K562 (cell line): ENCODE results near the gene THBS2. TPM values are rescaled to one million over a fixed set of nuclear protein-coding genes. Genes with fewer than 3 reads are reported as not detected.

Experiments used
- ATAC-seq: fragments of 200-7000 bp; cut with Tn5 transposase; 3 replicates; pipeline ENCODE4 v1.9.1; 2020; ENCODE audit warnings: moderate library complexity
- BruUV-seq: library from RNA; stranded (reverse); fragments of 400-500 nt; replicated peaks from 2 replicates; lab custom pipeline; 2021; lab: Mats Ljungman, UMichigan
- CTCF ChIA-PET: fragments of 300-600 bp; formaldehyde crosslinking; extraction: SDS; loops from one replicate; lab custom pipeline; 2021; ENCODE audit warnings: low intra/inter-chr PET ratio; lab: Yijun Ruan, JAX
- POLR2A ChIA-PET: fragments of 300-600, 350-650 bp; sonication (Branson Sonifier 250); formaldehyde crosslinking; extraction: SDS; loops from one replicate; lab custom pipeline; 2021; ENCODE audit warnings: antibody characterized with exemption, inconsistent platforms; lab: Yijun Ruan, JAX
- DNase-seq, 4 experiments: peaks; one replicate each; pipeline versions ENCODE4 v3.0.0 to v3.0.0-alpha.2; 2011 to 2018; ENCODE audit warnings: low spot score in 3 of 4, mixed read lengths in 3 of 4; ENCODE audit errors: extremely low read depth in 1 of 4
- FAIRE-seq: peaks from 2 replicates; lab custom pipeline; 2011; peaks lifted over from hg19 to GRCh38; lab: Jason Lieb, UNC
- H2AFZ ChIP-seq: 2 replicates; pipeline ENCODE4 v1.6.0; 2011; ENCODE audit warnings: low read depth, low read length, control low read depth, inconsistent platforms
- H3K27ac ChIP-seq: fragments of 200-600 bp; 3 replicates; pipeline ENCODE4 v1.8.0; 2011; ENCODE audit warnings: low read depth, mild to moderate bottlenecking, control low read depth, inconsistent platforms, low read length, moderate library complexity, mixed read lengths; ENCODE audit errors: extremely low read depth
- H3K27me3 ChIP-seq, 2 experiments: fragments of 300-600 bp in 1 of 2; 2 replicates in 1 of 2; 3 replicates in 1 of 2; pipeline versions ENCODE4 v1.6.0 to v1.8.0; 2011; ENCODE audit warnings: inconsistent platforms in 2 of 2, low read length in 2 of 2, mild to moderate bottlenecking in 1 of 2, mixed read lengths in 1 of 2, moderate library complexity in 1 of 2; ENCODE audit not compliant: control insufficient read depth in 2 of 2, insufficient read depth in 2 of 2
- H3K36me3 ChIP-seq: fragments of 300-600 bp; 3 replicates; pipeline ENCODE4 v1.8.0; 2011; ENCODE audit warnings: mild to moderate bottlenecking, low read length, inconsistent platforms; ENCODE audit not compliant: control insufficient read depth, insufficient read depth
- H3K4me1 ChIP-seq, 2 experiments: fragments of 200-600 bp in 1 of 2; replicated peaks in 1 of 2; 2 replicates in 1 of 2; 3 replicates in 1 of 2; pipeline versions ENCODE4 v1.5.1 to v1.8.0; 2011; ENCODE audit warnings: inconsistent platforms in 2 of 2, low read length in 2 of 2, mild to moderate bottlenecking in 1 of 2, mixed read lengths in 1 of 2, moderate library complexity in 1 of 2; ENCODE audit not compliant: control insufficient read depth in 2 of 2, insufficient read depth in 2 of 2
- H3K4me2 ChIP-seq: 2 replicates; pipeline ENCODE4 v1.6.1; 2011; ENCODE audit warnings: low read length, control low read depth, inconsistent platforms, mixed read lengths; ENCODE audit not compliant: insufficient read depth
- H3K4me3 ChIP-seq: fragments of 200-600 bp; sonication (generic), shearing (Covaris generic); 2 replicates; pipeline ENCODE4 v1.5.1; 2016; ENCODE audit warnings: control low read depth, inconsistent platforms
- H3K79me2 ChIP-seq: fragments of 200-600 bp; 3 replicates; pipeline ENCODE4 v1.8.0; 2011; ENCODE audit warnings: low read length, inconsistent platforms; ENCODE audit not compliant: control insufficient read depth, insufficient read depth
- H3K9ac ChIP-seq, 2 experiments: 2 replicates each; pipeline versions ENCODE4 v1.6.0 to v1.6.1; 2011; ENCODE audit warnings: low read depth in 2 of 2, low read length in 2 of 2, control low read depth in 1 of 2, inconsistent platforms in 1 of 2, mild to moderate bottlenecking in 1 of 2, mixed read lengths in 1 of 2; ENCODE audit not compliant: insufficient read depth in 1 of 2
- H3K9me1 ChIP-seq: one replicate; pipeline ENCODE4 v1.6.0; 2011; ENCODE audit warnings: inconsistent platforms, mild to moderate bottlenecking, low read length, moderate library complexity; ENCODE audit not compliant: control insufficient read depth, insufficient read depth
- H3K9me3 ChIP-seq: replicated peaks from 2 replicates; pipeline ENCODE4 v1.5.1; 2011; ENCODE audit warnings: low read depth, low read length, inconsistent platforms; ENCODE audit not compliant: control insufficient read depth, insufficient read depth
- H4K20me1 ChIP-seq: replicated peaks from 2 replicates; pipeline ENCODE4 v1.6.1; 2011; ENCODE audit warnings: low read length, inconsistent platforms, mixed read lengths; ENCODE audit not compliant: control insufficient read depth, insufficient read depth
- CBX3 ChIP-seq, 2 experiments: IDR thresholded peaks; 1 replicate in 1 of 2; 2 replicates in 1 of 2; pipeline ENCODE4 v1.6.1; 2012; ENCODE audit warnings: inconsistent platforms in 2 of 2, low read length in 2 of 2, borderline replicate concordance in 1 of 2, control low read depth in 1 of 2
- DNMT1 ChIP-seq: fragments of 450-650 bp; IDR thresholded peaks from 2 replicates; pipeline ENCODE4 v1.6.1; 2016; ENCODE audit warnings: antibody characterized with exemption, mild to moderate bottlenecking
- HNRNPK ChIP-seq: fragments of 200-400 bp; formaldehyde crosslinking; IDR thresholded peaks from one replicate; pipeline ENCODE4 v1.6.1; 2018; ENCODE audit warnings: mild to moderate bottlenecking, low read depth, low read length; ENCODE audit not compliant: poor library complexity, severe bottlenecking
- LARP7 ChIP-seq: fragments of 450-650 bp; IDR thresholded peaks from 2 replicates; pipeline ENCODE4 v1.6.1; 2016
- NR3C1 ChIP-seq: sonication (generic); formaldehyde crosslinking; IDR thresholded peaks from 2 replicates; pipeline ENCODE4 v1.8.1; 2022; ENCODE audit warnings: missing genetic modification reagents
- PHB ChIP-seq: fragments of 250-450 bp; sonication (Bioruptor Pico); IDR thresholded peaks from 2 replicates; pipeline ENCODE4 v1.5.0; 2021
- SMAD1 ChIP-seq: fragments of 150-350 bp; IDR thresholded peaks from 2 replicates; pipeline ENCODE4 v1.6.1; 2014; ENCODE audit warnings: low read length, low read depth; ENCODE audit not compliant: partially characterized antibody
- SMAD2 ChIP-seq: fragments of 150-350 bp; IDR thresholded peaks from 2 replicates; pipeline ENCODE4 v1.6.1; 2014; ENCODE audit warnings: low read depth, mild to moderate bottlenecking, low read length
- SP1 ChIP-seq: sonication (generic); formaldehyde crosslinking; IDR thresholded peaks from 2 replicates; pipeline ENCODE4 v1.8.1; 2022; ENCODE audit warnings: mild to moderate bottlenecking, missing genetic modification reagents
- TAF15 ChIP-seq: fragments of 200-400 bp; formaldehyde crosslinking; IDR thresholded peaks from 2 replicates; pipeline ENCODE4 v1.6.1; 2017; ENCODE audit warnings: mild to moderate bottlenecking, low read depth, low read length, moderate library complexity
- TFAP4 ChIP-seq: sonication (generic); formaldehyde crosslinking; IDR thresholded peaks from 2 replicates; pipeline ENCODE4 v1.8.0; 2022; ENCODE audit warnings: missing genetic modification reagents, mild to moderate bottlenecking, moderate library complexity, borderline replicate concordance
- ZBTB34 ChIP-seq: fragments of 250-450 bp; sonication (Bioruptor Pico); IDR thresholded peaks from 2 replicates; pipeline ENCODE4 v1.8.0; 2021; ENCODE audit warnings: mild to moderate bottlenecking, moderate library complexity
- ZNF175 ChIP-seq: fragments of 200-800 bp; sonication (Bioruptor generic); IDR thresholded peaks from 2 replicates; pipeline ENCODE4 v1.6.1; 2016; ENCODE audit warnings: low read depth, mild to moderate bottlenecking, missing genetic modification characterization, missing compliant biosample characterization
- ZNF384 ChIP-seq: IDR thresholded peaks from 2 replicates; pipeline ENCODE4 v1.6.1; 2012; ENCODE audit warnings: low read depth, low read length, improper control_type of control experiment
- WGBS: fragments of 100-300 bp; shearing (Covaris generic); methylation state at CpG from one replicate; pipeline ENCODE4 v1.1.6; 2016; ENCODE audit warnings: low coverage, mixed read lengths; ENCODE audit not compliant: insufficient coverage; ENCODE audit errors: missing lambda C conversion rate; 5-methylcytosine and 5-hydroxymethylcytosine counted together
- in situ Hi-C: fragments of 300-500 bp; cut with MboI; formaldehyde crosslinking; loops from 4 replicates; pipeline ENCODE4 v1.15.0; 2018; ENCODE audit warnings: inconsistent platforms, mixed read lengths
- intact Hi-C: fragments of 100-400 bp; cut with micrococcal nuclease; formaldehyde crosslinking; loops from 2 replicates; pipeline ENCODE4 v1.14.2; 2022
- polyA plus RNA-seq, 8 experiments: library from polyadenylated mRNA; depleted of rRNA in 4 of 8; stranded (reverse) in 5 of 8; unstranded in 3 of 8; fragments of >200 nt; fragmentation: Nextera tagmentation in 2 of 8; fragmentation: Illumina TruSeq in 1 of 8; extraction: Ambion mirVana in 2 of 8; extraction: Trizol in 1 of 8; gene quantifications; 2 replicates each; pipeline versions ENCODE4 v1.2.1 to v1.2.3, GENCODE V29; 2011 to 2014; ENCODE audit warnings: inconsistent platforms in 1 of 8, missing spikeins in 1 of 8
- total RNA-seq, 7 experiments: library from RNA; depleted of rRNA in 6 of 7; stranded (reverse); fragments of >200 nt in 6 of 7; fragmentation: Illumina TruSeq in 2 of 7; extraction: Trizol in 2 of 7; gene quantifications; 2 replicates each; pipeline versions ENCODE4 v1.2.1 to v1.2.3, GENCODE V29; 2011 to 2021; ENCODE audit warnings: low replicate concordance in 1 of 7
- TF ChIP-seq, protein P1 (sequence below): fragments of 450-650 bp; IDR thresholded peaks from 2 replicates; pipeline ENCODE4 v1.6.1; 2016; ENCODE audit warnings: missing biosample characterization, missing genetic modification characterization

The THBS2 gene
- total and polyA plus RNA-seq, 9 of the 15 experiments (the other 6 are each of a cell fraction or from before 2014, with no cell fraction given): 0.03 to 0.11 (median 0.03) TPM; not detected in 6

DNA sequence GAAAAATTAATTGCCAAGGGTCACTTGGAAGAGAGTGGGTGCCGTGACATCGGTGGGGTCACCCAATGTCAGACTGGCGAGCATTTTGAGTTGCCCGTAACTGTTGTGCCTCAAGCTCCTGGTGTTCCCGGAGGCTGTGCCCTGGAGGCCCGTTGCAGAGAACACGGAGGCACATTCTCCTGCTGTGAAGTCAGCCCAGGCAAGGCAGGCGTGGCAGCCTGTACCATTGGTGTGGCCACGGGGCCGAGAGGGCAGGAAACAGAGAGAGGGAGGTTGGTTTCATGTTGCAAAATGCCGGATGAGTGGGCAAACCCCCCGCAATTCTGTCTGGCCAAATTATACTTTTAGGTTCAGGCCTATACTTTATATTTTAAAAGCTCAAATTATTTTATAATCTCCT is 81.2 kb downstream of the THBS2 start:
- Histone ChIP-seq H3K36me3 (no peaks in the 10 kb centered on the region), H4K20me1 (peaks cover 5% of the 10 kb centered on the region; the same call in 1 of the 2 replicates), H3K9me1 (peaks cover 2% of the 10 kb centered on the region), H3K9ac (no peak overlapping the region), H3K9me3 (no peaks in the 10 kb centered on the region), H3K4me3 (no peak overlapping the region), H3K79me2 (no peaks in the 10 kb centered on the region), H2AFZ (no peak overlapping the region), H3K27me3 (peaks cover 46 to 78% of the 10 kb centered on the region in 2 experiments), H3K4me2 (no peak overlapping the region), H3K4me1 (peaks cover 0 to 11% of the 10 kb centered on the region in 2 experiments; a peak in 2 of 5 replicates), H3K27ac (no peak overlapping the region)
- in situ Hi-C loops (no loop called here), intact Hi-C loops (no loop called here)
- ATAC-seq: no peak
- ChIA-PET CTCF (no interaction called here), POLR2A (interaction anchor here (0.7 to 1.3 kb wide), 2 partner anchors 8 to 1220 kb away, joined by 4 to 5 read pairs; no protein-coding TSS in a partner anchor)
- under 1% methylated on average over 12 of the region's 12 CpGs for WGBS
- no peak for FAIRE-seq
- TF ChIP-seq CBX3 (IDR thresholded peaks at IDR 0.05; ENCODE audit: borderline replicate concordance in 1 of 2, low read length in 2 of 2): no peak
- no peak for TF ChIP-seq ZNF384
- no peak for TF ChIP-seq SMAD2
- TF ChIP-seq SP1 (CRISPR knock-in tag): no peak
- no peak for TF ChIP-seq SMAD1
- no peak for TF ChIP-seq ZBTB34 (CRISPR knock-in tag)
- TF ChIP-seq NR3C1 (CRISPR knock-in tag): no peak
- no peak for TF ChIP-seq PHB (CRISPR knock-in tag)
- TF ChIP-seq LARP7: no peak
- TF ChIP-seq TFAP4 (CRISPR knock-in tag): no peak
- TF ChIP-seq DNMT1: no peak
- TF ChIP-seq, protein P1, sequence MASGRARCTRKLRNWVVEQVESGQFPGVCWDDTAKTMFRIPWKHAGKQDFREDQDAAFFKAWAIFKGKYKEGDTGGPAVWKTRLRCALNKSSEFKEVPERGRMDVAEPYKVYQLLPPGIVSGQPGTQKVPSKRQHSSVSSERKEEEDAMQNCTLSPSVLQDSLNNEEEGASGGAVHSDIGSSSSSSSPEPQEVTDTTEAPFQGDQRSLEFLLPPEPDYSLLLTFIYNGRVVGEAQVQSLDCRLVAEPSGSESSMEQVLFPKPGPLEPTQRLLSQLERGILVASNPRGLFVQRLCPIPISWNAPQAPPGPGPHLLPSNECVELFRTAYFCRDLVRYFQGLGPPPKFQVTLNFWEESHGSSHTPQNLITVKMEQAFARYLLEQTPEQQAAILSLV (tag): no peak
- no peak for TF ChIP-seq TAF15
- no peak for TF ChIP-seq HNRNPK
- no peak for TF ChIP-seq ZNF175 (CRISPR knock-in tag)
- DNase-seq: no peak
- no TSS peak for BruUV-seq
